ENCODE data around the gene SV2B. TPM values are rescaled to one million over a fixed set of nuclear protein-coding genes. Genes with fewer than 3 reads are reported as not detected.
"Not testable (repeated sequence)": the region's sequence is repeated elsewhere in the genome, so short reads cannot be mapped to it uniquely, and the experiment has no call there.

Gene SV2B
- total and polyA plus RNA-seq, 4 donors: 6.6 to 31.0 (median 15.0) TPM

- WGBS (ENCODE audit: insufficient coverage): 74% methylated on average over 2 of the region's 3 CpGs
- Histone ChIP-seq H3K27me3 (ENCODE audit: control insufficient read depth, insufficient read depth, low read length) (no peaks in the 10 kb centered on the region), H3K36me3 (ENCODE audit: control insufficient read depth, insufficient read depth, low read length) (no peaks in the 10 kb centered on the region), H3K4me3 (ENCODE audit: low read depth, low read length) (no peak overlapping the region), H3K27ac (ENCODE audit: low read depth, low read length) (no peak overlapping the region), H3K4me1 (ENCODE audit: control insufficient read depth, insufficient read depth, low read length) (no peaks in the 10 kb centered on the region), H3K9me3 (ENCODE audit: control insufficient read depth, insufficient read depth, low read length) (no peaks in the 10 kb centered on the region)
- DNase-seq (ENCODE audit: low read depth in 4 of 6, low spot score in 6 of 6): no peak
These were observed 218.9 kb downstream of the SV2B start for GRCh38 chr15:91318931-91319330.

- 67% methylated on average over 1 of the region's 5 CpGs for WGBS (ENCODE audit: insufficient coverage)
- H3K36me3 ChIP-seq (ENCODE audit: control insufficient read depth, insufficient read depth, low read length): no peaks in the 10 kb centered on the region
- no peak overlapping the region for H3K27ac ChIP-seq (ENCODE audit: low read depth, low read length)
- H3K4me3 ChIP-seq (ENCODE audit: low read depth, low read length): no peak overlapping the region
- H3K9me3 ChIP-seq (ENCODE audit: control insufficient read depth, insufficient read depth, low read length): no peaks in the 10 kb centered on the region
- no peak for DNase-seq (ENCODE audit: low read depth in 4 of 6, low spot score in 6 of 6)
- no peaks in the 10 kb centered on the region for H3K27me3 ChIP-seq (ENCODE audit: control insufficient read depth, insufficient read depth, low read length)
- no peaks in the 10 kb centered on the region for H3K4me1 ChIP-seq (ENCODE audit: control insufficient read depth, insufficient read depth, low read length)
These were observed 219.5 kb downstream of the SV2B start for GRCh38 chr15:91319371-91320059.

- no peak for DNase-seq (ENCODE audit: low read depth in 4 of 6, low spot score in 6 of 6)
- Histone ChIP-seq H3K4me1 (ENCODE audit: control insufficient read depth, insufficient read depth, low read length) (no peaks in the 10 kb centered on the region), H3K36me3 (ENCODE audit: control insufficient read depth, insufficient read depth, low read length) (no peaks in the 10 kb centered on the region), H3K27ac (ENCODE audit: low read depth, low read length) (no peak overlapping the region), H3K27me3 (ENCODE audit: control insufficient read depth, insufficient read depth, low read length) (no peaks in the 10 kb centered on the region), H3K4me3 (ENCODE audit: low read depth, low read length) (no peak overlapping the region), H3K9me3 (ENCODE audit: control insufficient read depth, insufficient read depth, low read length) (no peaks in the 10 kb centered on the region)
- WGBS (ENCODE audit: insufficient coverage): 100% methylated on average over 1 of the region's 4 CpGs
These were observed 220.0 kb downstream of the SV2B start for GRCh38 chr15:91320101-91320500.

- WGBS (ENCODE audit: insufficient coverage): no CpG with 5 or more reads among the region's 1 CpG
These were observed 229.9 kb downstream of the SV2B start for GRCh38 chr15:91329914-91330313.

GRCh38 chr15:91331581-91331980, 231.5 kb downstream of the SV2B start:
- Histone ChIP-seq H3K4me3 (ENCODE audit: low read depth, low read length) (no peak overlapping the region), H3K27ac (ENCODE audit: low read depth, low read length) (no peak overlapping the region), H3K4me1 (ENCODE audit: control insufficient read depth, insufficient read depth, low read length) (no peaks in the 10 kb centered on the region), H3K27me3 (ENCODE audit: control insufficient read depth, insufficient read depth, low read length) (no peaks in the 10 kb centered on the region), H3K36me3 (ENCODE audit: control insufficient read depth, insufficient read depth, low read length) (no peaks in the 10 kb centered on the region), H3K9me3 (ENCODE audit: control insufficient read depth, insufficient read depth, low read length) (no peaks in the 10 kb centered on the region)
- DNase-seq (ENCODE audit: low read depth in 4 of 6, low spot score in 6 of 6): no peak
- 88% methylated on average over 1 of the region's 4 CpGs for WGBS (ENCODE audit: insufficient coverage)

More at GRCh38 chr15:91329914-91330313, 229.9 kb downstream of the SV2B start:
- Histone ChIP-seq H3K9me3 (ENCODE audit: control insufficient read depth, insufficient read depth, low read length) (no peaks in the 10 kb centered on the region), H3K27me3 (ENCODE audit: control insufficient read depth, insufficient read depth, low read length) (no peaks in the 10 kb centered on the region), H3K4me3 (ENCODE audit: low read depth, low read length) (no peak overlapping the region), H3K27ac (ENCODE audit: low read depth, low read length) (no peak overlapping the region), H3K4me1 (ENCODE audit: control insufficient read depth, insufficient read depth, low read length) (no peaks in the 10 kb centered on the region), H3K36me3 (ENCODE audit: control insufficient read depth, insufficient read depth, low read length) (no peaks in the 10 kb centered on the region)
- DNase-seq (ENCODE audit: low read depth in 4 of 6, low spot score in 6 of 6): no peak

GRCh38 chr15:91335702-91336101, 235.6 kb downstream of the SV2B start:
- DNase-seq (ENCODE audit: low read depth in 4 of 6, low spot score in 6 of 6): no peak
- Histone ChIP-seq H3K4me1 (ENCODE audit: control insufficient read depth, insufficient read depth, low read length) (no peaks in the 10 kb centered on the region), H3K9me3 (ENCODE audit: control insufficient read depth, insufficient read depth, low read length) (no peaks in the 10 kb centered on the region), H3K27me3 (ENCODE audit: control insufficient read depth, insufficient read depth, low read length) (no peaks in the 10 kb centered on the region), H3K36me3 (ENCODE audit: control insufficient read depth, insufficient read depth, low read length) (no peaks in the 10 kb centered on the region), H3K27ac (ENCODE audit: low read depth, low read length) (no peak overlapping the region), H3K4me3 (ENCODE audit: low read depth, low read length) (no peak overlapping the region)
- no CpG with 5 or more reads among the region's 3 CpGs for WGBS (ENCODE audit: insufficient coverage)

GRCh38 chr15:91336687-91337086, 236.6 kb downstream of the SV2B start:
- no peak overlapping the region for H3K27ac ChIP-seq (ENCODE audit: low read depth, low read length)
- no peaks in the 10 kb centered on the region for H3K4me1 ChIP-seq (ENCODE audit: control insufficient read depth, insufficient read depth, low read length)
- H3K27me3 ChIP-seq (ENCODE audit: control insufficient read depth, insufficient read depth, low read length): no peaks in the 10 kb centered on the region
- DNase-seq (ENCODE audit: low read depth in 4 of 6, low spot score in 6 of 6): no peak
- H3K36me3 ChIP-seq (ENCODE audit: control insufficient read depth, insufficient read depth, low read length): no peaks in the 10 kb centered on the region
- no peak overlapping the region for H3K4me3 ChIP-seq (ENCODE audit: low read depth, low read length)
- WGBS (ENCODE audit: insufficient coverage): no CpG with 5 or more reads among the region's 3 CpGs
- no peaks in the 10 kb centered on the region for H3K9me3 ChIP-seq (ENCODE audit: control insufficient read depth, insufficient read depth, low read length)

GRCh38 chr15:91338766-91339165, 238.7 kb downstream of the SV2B start:
- no peaks in the 10 kb centered on the region for H3K9me3 ChIP-seq (ENCODE audit: control insufficient read depth, insufficient read depth, low read length)
- no peak overlapping the region for H3K4me3 ChIP-seq (ENCODE audit: low read depth, low read length)
- H3K4me1 ChIP-seq (ENCODE audit: control insufficient read depth, insufficient read depth, low read length): peaks cover 3% of the 10 kb centered on the region
- WGBS (ENCODE audit: insufficient coverage): 18% methylated on average over 2 of the region's 3 CpGs
- DNase-seq (ENCODE audit: low read depth in 4 of 6, low spot score in 6 of 6): peak in 5 of 6 donors; percentile 15 to 76 (median 39)
- no peaks in the 10 kb centered on the region for H3K27me3 ChIP-seq (ENCODE audit: control insufficient read depth, insufficient read depth, low read length)
- no peaks in the 10 kb centered on the region for H3K36me3 ChIP-seq (ENCODE audit: control insufficient read depth, insufficient read depth, low read length)
- H3K27ac ChIP-seq (ENCODE audit: low read depth, low read length): no peak overlapping the region

GRCh38 chr15:91342097-91342496, 242.0 kb downstream of the SV2B start:
- Histone ChIP-seq H3K27me3 (ENCODE audit: control insufficient read depth, insufficient read depth, low read length) (no peaks in the 10 kb centered on the region), H3K9me3 (ENCODE audit: control insufficient read depth, insufficient read depth, low read length) (no peaks in the 10 kb centered on the region), H3K27ac (ENCODE audit: low read depth, low read length) (no peak overlapping the region), H3K36me3 (ENCODE audit: control insufficient read depth, insufficient read depth, low read length) (no peaks in the 10 kb centered on the region), H3K4me1 (ENCODE audit: control insufficient read depth, insufficient read depth, low read length) (peaks cover 3% of the 10 kb centered on the region), H3K4me3 (ENCODE audit: low read depth, low read length) (no peak overlapping the region)
- WGBS (ENCODE audit: insufficient coverage): 53% methylated on average over 5 of the region's 7 CpGs
- peak in 5 of 6 donors; percentile 17 to 68 (median 19) for DNase-seq (ENCODE audit: low read depth in 4 of 6, low spot score in 6 of 6)

GRCh38 chr15:91344912-91345311, 244.9 kb downstream of the SV2B start:
- H3K9me3 ChIP-seq (ENCODE audit: control insufficient read depth, insufficient read depth, low read length); DNase-seq (ENCODE audit: low read depth in 4 of 6, low spot score in 6 of 6); H3K4me1 ChIP-seq (ENCODE audit: control insufficient read depth, insufficient read depth, low read length); H3K4me3 ChIP-seq (ENCODE audit: low read depth, low read length); H3K27me3 ChIP-seq (ENCODE audit: control insufficient read depth, insufficient read depth, low read length); H3K27ac ChIP-seq (ENCODE audit: low read depth, low read length); H3K36me3 ChIP-seq (ENCODE audit: control insufficient read depth, insufficient read depth, low read length): not testable (repeated sequence)
- no CpG with 5 or more reads among the region's 3 CpGs for WGBS (ENCODE audit: insufficient coverage)
